Medulla oblongata (tissue), 1 donor: Measurements from ENCODE around the gene FGB.

Experiments
- DNase-seq: peaks from one replicate; pipeline ENCODE4 v3.0.0-alpha.2; 2015; ENCODE audit errors: extremely low spot score

The FGB gene

DNA sequence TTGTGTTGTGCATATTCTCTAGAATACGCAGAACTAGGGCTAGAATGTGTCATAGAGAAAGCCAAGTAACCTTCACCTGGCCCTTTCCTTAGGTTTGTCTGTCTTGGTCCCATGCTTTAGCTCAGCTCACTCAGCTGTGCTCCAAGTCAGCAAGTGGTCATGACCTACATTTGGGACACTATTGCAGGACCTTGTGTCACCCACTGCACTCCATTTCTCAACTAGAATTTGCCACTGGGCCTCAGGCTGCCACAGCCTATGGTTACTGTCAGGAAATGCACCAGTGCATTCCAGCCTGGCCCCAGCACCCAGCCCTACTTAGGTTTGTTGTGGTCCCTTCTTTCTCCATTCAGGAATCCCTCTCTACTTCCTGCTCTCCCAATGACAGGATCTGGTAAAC is 57.3 kb downstream of the FGB start:
- no peak for DNase-seq
